Parathyroid adenoma (tissue), 2 donors: Measurements from ENCODE around the gene TMCC1.
A peak's percentile ranks its signal among the peaks of the same experiment; 100 is the strongest.

ENCODE experiments used
- H2AFZ ChIP-seq: fragments of 300-600 bp; sonication (generic); one replicate; pipeline ENCODE4 v1.7.0; 2017; ENCODE audit warnings: antibody characterized with exemption, mild to moderate bottlenecking
- H3K27ac ChIP-seq: fragments of 300-600 bp; sonication (generic); one replicate; pipeline ENCODE4 v1.7.0; 2017
- H3K27me3 ChIP-seq: fragments of 300-600 bp; sonication (generic); one replicate; pipeline ENCODE4 v1.7.0; 2017; ENCODE audit warnings: low read length; ENCODE audit not compliant: control insufficient read depth, insufficient read depth
- H3K36me3 ChIP-seq: fragments of 300-600 bp; sonication (generic); one replicate; pipeline ENCODE4 v1.7.0; 2017; ENCODE audit warnings: low read length; ENCODE audit not compliant: control insufficient read depth, insufficient read depth
- H3K4me1 ChIP-seq: fragments of 300-600 bp; sonication (generic); one replicate; pipeline ENCODE4 v1.7.0; 2017; ENCODE audit warnings: control low read depth
- H3K4me2 ChIP-seq: fragments of 300-600 bp; sonication (generic); one replicate; pipeline ENCODE4 v1.7.0; 2017; ENCODE audit warnings: low read length
- H3K4me3 ChIP-seq: fragments of 300-600 bp; sonication (generic); one replicate; pipeline ENCODE4 v1.7.0; 2017; ENCODE audit warnings: low read depth, low read length
- H3K79me2 ChIP-seq: fragments of 300-600 bp; sonication (generic); one replicate; pipeline ENCODE4 v1.7.0; 2017; ENCODE audit warnings: control low read depth
- H3K9ac ChIP-seq: fragments of 300-600 bp; sonication (generic); one replicate; pipeline ENCODE4 v1.7.0; 2017; ENCODE audit warnings: mild to moderate bottlenecking
- H3K9me3 ChIP-seq: fragments of 300-600 bp; sonication (generic); one replicate; pipeline ENCODE4 v1.7.0; 2017; ENCODE audit warnings: low read length; ENCODE audit not compliant: control insufficient read depth
- TF ChIP-seq, protein P1 (sequence below): fragments of 300-600 bp; sonication (generic); IDR thresholded peaks from one replicate; pipeline ENCODE4 v1.7.0; 2017; ENCODE audit warnings: antibody characterized with exemption, mild to moderate bottlenecking
- donor health status: primary hyperparathyroidism.

TMCC1 gene

DNA sequence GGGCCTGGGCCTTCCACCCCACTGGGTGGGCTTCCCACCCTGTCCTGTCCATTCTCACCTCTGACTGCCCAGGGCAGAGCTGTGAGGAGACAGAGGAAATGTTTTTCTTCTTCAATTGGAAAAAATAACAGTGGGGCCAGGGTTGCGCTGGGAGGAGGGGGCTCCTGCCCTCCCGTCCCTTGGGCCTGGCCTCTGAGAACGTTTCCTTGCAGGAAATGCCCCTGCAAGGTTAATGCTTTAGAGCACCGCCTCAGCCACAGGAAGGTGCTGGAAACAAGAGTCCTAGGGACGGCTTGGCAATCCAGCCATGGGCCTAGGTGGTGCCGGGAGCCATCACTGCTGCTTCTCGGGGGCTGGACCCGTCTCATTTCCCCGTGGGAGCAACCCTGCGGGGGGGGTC is 283.2 kb downstream of the TMCC1 start:
- Histone ChIP-seq H3K27ac (no peak overlapping the region), H3K36me3 (no peaks in the 10 kb centered on the region), H3K4me1 (peaks cover 2% of the 10 kb centered on the region), H3K79me2 (no peaks in the 10 kb centered on the region), H2AFZ (no peak overlapping the region), H3K4me3 (no peak overlapping the region), H3K9me3 (no peaks in the 10 kb centered on the region), H3K4me2 (no peak overlapping the region), H3K27me3 (no peaks in the 10 kb centered on the region), H3K9ac (no peak overlapping the region)
- TF ChIP-seq, protein P1, sequence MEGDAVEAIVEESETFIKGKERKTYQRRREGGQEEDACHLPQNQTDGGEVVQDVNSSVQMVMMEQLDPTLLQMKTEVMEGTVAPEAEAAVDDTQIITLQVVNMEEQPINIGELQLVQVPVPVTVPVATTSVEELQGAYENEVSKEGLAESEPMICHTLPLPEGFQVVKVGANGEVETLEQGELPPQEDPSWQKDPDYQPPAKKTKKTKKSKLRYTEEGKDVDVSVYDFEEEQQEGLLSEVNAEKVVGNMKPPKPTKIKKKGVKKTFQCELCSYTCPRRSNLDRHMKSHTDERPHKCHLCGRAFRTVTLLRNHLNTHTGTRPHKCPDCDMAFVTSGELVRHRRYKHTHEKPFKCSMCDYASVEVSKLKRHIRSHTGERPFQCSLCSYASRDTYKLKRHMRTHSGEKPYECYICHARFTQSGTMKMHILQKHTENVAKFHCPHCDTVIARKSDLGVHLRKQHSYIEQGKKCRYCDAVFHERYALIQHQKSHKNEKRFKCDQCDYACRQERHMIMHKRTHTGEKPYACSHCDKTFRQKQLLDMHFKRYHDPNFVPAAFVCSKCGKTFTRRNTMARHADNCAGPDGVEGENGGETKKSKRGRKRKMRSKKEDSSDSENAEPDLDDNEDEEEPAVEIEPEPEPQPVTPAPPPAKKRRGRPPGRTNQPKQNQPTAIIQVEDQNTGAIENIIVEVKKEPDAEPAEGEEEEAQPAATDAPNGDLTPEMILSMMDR = no peak

GRCh38 chr3:129609591-129610182 is 283.8 kb downstream of the TMCC1 start:
- H3K27me3 ChIP-seq = no peaks in the 10 kb centered on the region
- H3K4me2 ChIP-seq = no peak overlapping the region
- no peak overlapping the region for H3K4me3 ChIP-seq
- no peaks in the 10 kb centered on the region for H3K36me3 ChIP-seq
- H3K4me1 ChIP-seq = peaks cover 2% of the 10 kb centered on the region
- no peak overlapping the region for H2AFZ ChIP-seq
- H3K27ac ChIP-seq = no peak overlapping the region
- TF ChIP-seq, protein P1 = no peak
- H3K9ac ChIP-seq = no peak overlapping the region
- no peaks in the 10 kb centered on the region for H3K9me3 ChIP-seq
- no peaks in the 10 kb centered on the region for H3K79me2 ChIP-seq

DNA sequence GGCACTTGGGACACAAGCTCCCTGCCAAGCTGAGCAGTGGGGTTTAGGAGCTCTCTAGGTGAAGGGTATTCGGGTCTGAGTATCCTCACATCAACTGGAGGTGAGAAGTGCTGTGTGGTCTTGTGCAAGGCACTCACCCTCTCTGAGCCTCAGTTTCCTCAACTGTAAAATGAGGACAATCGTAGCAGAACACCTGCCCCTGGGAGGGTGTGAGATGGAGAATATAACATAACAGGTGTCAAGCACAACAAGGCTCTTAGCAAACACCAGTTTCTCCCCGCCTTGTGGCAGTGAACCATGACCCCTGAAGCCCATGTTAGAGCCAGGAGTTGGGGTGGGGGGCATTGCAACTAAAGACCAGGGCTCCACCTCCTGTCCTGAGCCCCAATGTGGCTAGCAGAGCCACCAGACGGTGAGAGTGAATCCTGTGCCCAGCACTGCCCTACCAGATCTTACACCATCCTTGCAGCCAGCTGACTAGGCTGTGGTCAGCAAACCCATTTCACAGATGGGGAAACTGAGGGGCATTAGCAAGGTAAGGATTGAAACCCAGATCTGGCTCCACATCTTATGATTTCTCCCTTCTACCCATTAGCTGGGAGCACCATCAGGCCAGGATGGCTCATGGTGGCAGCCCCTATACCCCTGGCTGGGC is 284.4 kb downstream of the TMCC1 start:
- no peaks in the 10 kb centered on the region for H3K36me3 ChIP-seq
- H3K4me3 ChIP-seq = no peak overlapping the region
- peak overlapping the region; percentile 12 for H3K27ac ChIP-seq
- no peaks in the 10 kb centered on the region for H3K79me2 ChIP-seq
- H3K27me3 ChIP-seq = no peaks in the 10 kb centered on the region
- no peaks in the 10 kb centered on the region for H3K9me3 ChIP-seq
- H3K4me2 ChIP-seq = no peak overlapping the region
- TF ChIP-seq, protein P1 = no peak
- H3K4me1 ChIP-seq = peaks cover 2% of the 10 kb centered on the region
- no peak overlapping the region for H2AFZ ChIP-seq
- H3K9ac ChIP-seq = no peak overlapping the region

GRCh38 chr3:129608087-129608935 is 285.2 kb downstream of the TMCC1 start:
- Histone ChIP-seq H3K79me2 (no peaks in the 10 kb centered on the region), H2AFZ (no peak overlapping the region), H3K4me3 (no peak overlapping the region), H3K36me3 (no peaks in the 10 kb centered on the region), H3K9ac (no peak overlapping the region), H3K27ac (peak overlapping the region; percentile 12), H3K27me3 (no peaks in the 10 kb centered on the region), H3K4me2 (no peak overlapping the region), H3K9me3 (no peaks in the 10 kb centered on the region), H3K4me1 (peaks cover 2% of the 10 kb centered on the region)
- TF ChIP-seq, protein P1 = no peak
